HCT116 (cell line): ENCODE data around the gene PGAM4.

ENCODE experiments used
- CEBPB ChIP-seq: IDR thresholded peaks from 2 replicates; pipeline ENCODE4 v1.6.1; 2012; ENCODE audit warnings: low read depth
- EZH2 ChIP-seq: fragments of 200-600 bp; sonication (generic); IDR thresholded peaks from 2 replicates; pipeline ENCODE4 v1.6.1; 2017; ENCODE audit warnings: antibody characterized with exemption, mixed run types
- POLR2A ChIP-seq: IDR thresholded peaks from 2 replicates; pipeline ENCODE4 v1.7.0; 2011; ENCODE audit warnings: borderline replicate concordance; ENCODE audit not compliant: insufficient read depth, insufficient read length; ENCODE audit errors: extremely low read depth
- TF ChIP-seq, protein P1 (sequence below), 3 experiments: fragments of 200-600 bp in 1 of 3; sonication (generic) in 1 of 3; IDR thresholded peaks in 2 of 3; conservative IDR thresholded peaks in 1 of 3; 2 replicates each; pipeline ENCODE4 v1.5.1; 2012 to 2017; ENCODE audit warnings: low read depth in 2 of 3, low read length in 2 of 3, antibody characterized with exemption in 1 of 3, borderline replicate concordance in 1 of 3, control low read depth in 1 of 3, mild to moderate bottlenecking in 1 of 3, mixed read lengths in 1 of 3, mixed run types in 1 of 3, moderate library complexity in 1 of 3; ENCODE audit not compliant: insufficient read depth in 1 of 3
- TF ChIP-seq, protein P2 (sequence below): IDR thresholded peaks from 2 replicates; pipeline ENCODE4 v1.6.1; 2011; ENCODE audit warnings: mild to moderate bottlenecking, low read length, moderate library complexity; ENCODE audit not compliant: insufficient replicate concordance; ENCODE audit errors: extremely low read depth

DNA sequence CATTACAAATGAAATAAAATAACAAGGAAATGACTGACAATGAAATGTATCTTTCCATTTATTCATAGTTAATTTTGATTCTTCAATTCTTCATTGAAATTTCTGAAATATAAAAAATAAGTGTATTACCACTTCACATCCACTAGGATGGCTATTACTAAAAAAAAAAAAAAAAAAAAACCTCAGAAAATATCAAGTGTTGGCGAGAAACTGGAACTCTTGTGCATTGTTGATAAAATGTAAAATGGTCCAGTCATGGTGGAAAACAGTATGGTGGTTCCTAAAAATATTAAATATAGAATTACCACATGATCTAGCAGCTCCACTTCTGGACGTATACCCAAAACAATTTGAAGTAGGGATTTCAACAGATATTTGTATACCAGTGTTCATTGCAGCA is 22.9 kb downstream of the PGAM4 start:
- TF ChIP-seq POLR2A (no peak), EZH2 (no peak), CEBPB (no peak)
- TF ChIP-seq, protein P1, sequence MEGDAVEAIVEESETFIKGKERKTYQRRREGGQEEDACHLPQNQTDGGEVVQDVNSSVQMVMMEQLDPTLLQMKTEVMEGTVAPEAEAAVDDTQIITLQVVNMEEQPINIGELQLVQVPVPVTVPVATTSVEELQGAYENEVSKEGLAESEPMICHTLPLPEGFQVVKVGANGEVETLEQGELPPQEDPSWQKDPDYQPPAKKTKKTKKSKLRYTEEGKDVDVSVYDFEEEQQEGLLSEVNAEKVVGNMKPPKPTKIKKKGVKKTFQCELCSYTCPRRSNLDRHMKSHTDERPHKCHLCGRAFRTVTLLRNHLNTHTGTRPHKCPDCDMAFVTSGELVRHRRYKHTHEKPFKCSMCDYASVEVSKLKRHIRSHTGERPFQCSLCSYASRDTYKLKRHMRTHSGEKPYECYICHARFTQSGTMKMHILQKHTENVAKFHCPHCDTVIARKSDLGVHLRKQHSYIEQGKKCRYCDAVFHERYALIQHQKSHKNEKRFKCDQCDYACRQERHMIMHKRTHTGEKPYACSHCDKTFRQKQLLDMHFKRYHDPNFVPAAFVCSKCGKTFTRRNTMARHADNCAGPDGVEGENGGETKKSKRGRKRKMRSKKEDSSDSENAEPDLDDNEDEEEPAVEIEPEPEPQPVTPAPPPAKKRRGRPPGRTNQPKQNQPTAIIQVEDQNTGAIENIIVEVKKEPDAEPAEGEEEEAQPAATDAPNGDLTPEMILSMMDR (IDR thresholded peaks at IDR 0.05 in 2 of 3, conservative IDR thresholded peaks at IDR 0.05 in 1 of 3; ENCODE audit: borderline replicate concordance in 1 of 3, insufficient read depth in 1 of 3, low read depth in 2 of 3, low read length in 2 of 3): no peak; a peak in 1 of 6 replicates
- TF ChIP-seq, protein P2, sequence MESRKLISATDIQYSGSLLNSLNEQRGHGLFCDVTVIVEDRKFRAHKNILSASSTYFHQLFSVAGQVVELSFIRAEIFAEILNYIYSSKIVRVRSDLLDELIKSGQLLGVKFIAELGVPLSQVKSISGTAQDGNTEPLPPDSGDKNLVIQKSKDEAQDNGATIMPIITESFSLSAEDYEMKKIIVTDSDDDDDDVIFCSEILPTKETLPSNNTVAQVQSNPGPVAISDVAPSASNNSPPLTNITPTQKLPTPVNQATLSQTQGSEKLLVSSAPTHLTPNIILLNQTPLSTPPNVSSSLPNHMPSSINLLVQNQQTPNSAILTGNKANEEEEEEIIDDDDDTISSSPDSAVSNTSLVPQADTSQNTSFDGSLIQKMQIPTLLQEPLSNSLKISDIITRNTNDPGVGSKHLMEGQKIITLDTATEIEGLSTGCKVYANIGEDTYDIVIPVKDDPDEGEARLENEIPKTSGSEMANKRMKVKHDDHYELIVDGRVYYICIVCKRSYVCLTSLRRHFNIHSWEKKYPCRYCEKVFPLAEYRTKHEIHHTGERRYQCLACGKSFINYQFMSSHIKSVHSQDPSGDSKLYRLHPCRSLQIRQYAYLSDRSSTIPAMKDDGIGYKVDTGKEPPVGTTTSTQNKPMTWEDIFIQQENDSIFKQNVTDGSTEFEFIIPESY: no peak
